DOHH2 (cell line): Measurements from ENCODE around the gene NFIB.

Experiments
- H3F3A ChIP-seq: fragments of 200-600 bp; sonication (generic), shearing (Covaris generic); 2 replicates; pipeline ENCODE4 v1.6.0; 2016; ENCODE audit warnings: antibody characterized with exemption, mild to moderate bottlenecking; ENCODE audit not compliant: control insufficient read depth, insufficient read depth
- H3K27ac ChIP-seq: fragments of 200-600 bp; sonication (generic); 2 replicates; pipeline ENCODE4 v1.5.1; 2014; ENCODE audit warnings: low read depth, mild to moderate bottlenecking, low read length, moderate library complexity
- H3K27me3 ChIP-seq: fragments of 200-600 bp; sonication (generic); 2 replicates; pipeline ENCODE4 v1.6.1; 2014; ENCODE audit warnings: mild to moderate bottlenecking, low read length, mixed read lengths; ENCODE audit not compliant: control insufficient read depth
- H3K36me3 ChIP-seq: fragments of 200-600 bp; sonication (generic); 2 replicates; pipeline ENCODE4 v1.6.1; 2014; ENCODE audit warnings: mild to moderate bottlenecking, low read length, moderate library complexity, mixed read lengths; ENCODE audit not compliant: control insufficient read depth
- H3K4me1 ChIP-seq: fragments of 200-600 bp; sonication (generic); 2 replicates; pipeline ENCODE4 v1.6.1; 2014; ENCODE audit warnings: mild to moderate bottlenecking, low read length, mixed read lengths; ENCODE audit not compliant: control insufficient read depth
- H3K4me2 ChIP-seq: fragments of 200-600 bp; sonication (generic); 2 replicates; pipeline ENCODE4 v1.6.0; 2014; ENCODE audit warnings: mild to moderate bottlenecking, low read length, moderate library complexity
- H3K4me3 ChIP-seq: fragments of 200-600 bp; sonication (generic); 2 replicates; pipeline ENCODE4 v1.5.1; 2014; ENCODE audit warnings: mild to moderate bottlenecking, low read length, mixed read lengths
- H3K79me2 ChIP-seq: fragments of 200-600 bp; sonication (generic); 2 replicates; pipeline ENCODE4 v1.6.1; 2014; ENCODE audit warnings: mild to moderate bottlenecking, low read length, mixed read lengths; ENCODE audit not compliant: control insufficient read depth
- H3K9me2 ChIP-seq: fragments of 200-600 bp; sonication (generic); replicated peaks from 2 replicates; pipeline ENCODE4 v1.6.1; 2014; ENCODE audit warnings: mild to moderate bottlenecking, low read length, mixed read lengths; ENCODE audit not compliant: control insufficient read depth
- H3K9me3 ChIP-seq: fragments of 200-600 bp; sonication (generic); 2 replicates; pipeline ENCODE4 v1.6.1; 2014; ENCODE audit warnings: antibody characterized with exemption, low read length, mixed read lengths; ENCODE audit not compliant: control insufficient read depth, insufficient read depth
- H4K20me1 ChIP-seq: fragments of 200-600 bp; sonication (generic); 2 replicates; pipeline ENCODE4 v1.6.0; 2014; ENCODE audit warnings: low read depth, mild to moderate bottlenecking, antibody characterized with exemption, low read length, moderate library complexity; ENCODE audit not compliant: control insufficient read depth, insufficient read depth
- EZH2phosphoT487 ChIP-seq: fragments of 200-600 bp; sonication (generic); IDR thresholded peaks from 2 replicates; pipeline ENCODE4 v1.6.1; 2017; ENCODE audit warnings: borderline replicate concordance, mild to moderate bottlenecking, antibody characterized with exemption, low read length, moderate library complexity, mixed read lengths
- TF ChIP-seq, protein P1 (sequence below): fragments of 200-600 bp; sonication (generic); IDR thresholded peaks from one replicate; pipeline ENCODE4 v1.5.1; 2014; ENCODE audit warnings: antibody characterized with exemption, mild to moderate bottlenecking, low read depth, low read length; ENCODE audit not compliant: poor library complexity, severe bottlenecking

NFIB gene

DNA sequence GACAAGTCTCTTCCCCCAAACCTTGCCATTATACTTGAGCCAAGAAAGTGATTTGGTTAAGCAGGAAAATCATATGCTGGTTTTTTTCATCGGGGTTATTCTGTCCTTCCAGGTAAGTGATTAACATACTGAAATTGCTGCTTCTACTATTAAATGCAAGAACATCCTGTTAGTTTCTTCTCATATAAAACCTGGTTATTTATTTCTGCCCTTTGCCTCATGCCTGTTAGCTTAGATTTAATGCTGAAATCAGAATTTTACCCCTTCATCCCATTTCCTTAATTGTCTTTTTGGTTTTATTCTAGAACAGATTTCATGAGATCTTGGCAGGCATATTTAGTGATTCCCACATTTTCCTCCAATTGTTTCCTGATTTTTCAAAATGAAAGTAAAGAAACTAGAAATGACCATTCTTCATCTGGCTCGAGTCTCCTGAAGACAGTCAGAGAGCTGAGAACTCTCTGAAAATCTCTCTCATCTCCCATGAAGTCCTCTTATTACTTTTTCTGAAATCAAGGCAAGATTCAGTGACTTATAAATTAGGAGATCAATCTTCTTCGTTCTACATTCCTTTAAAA is 132.9 kb downstream of the NFIB start:
- Histone ChIP-seq H4K20me1 (no peaks in the 10 kb centered on the region), H3K4me3 (no peak overlapping the region), H3K4me2 (no peak overlapping the region), H3K9me3 (no peaks in the 10 kb centered on the region), H3K4me1 (no peaks in the 10 kb centered on the region), H3K36me3 (no peaks in the 10 kb centered on the region), H3K27me3 (no peaks in the 10 kb centered on the region), H3K9me2 (no peaks in the 10 kb centered on the region), H3K27ac (no peak overlapping the region), H3F3A (no peaks in the 10 kb centered on the region), H3K79me2 (no peaks in the 10 kb centered on the region)
- TF ChIP-seq, protein P1, sequence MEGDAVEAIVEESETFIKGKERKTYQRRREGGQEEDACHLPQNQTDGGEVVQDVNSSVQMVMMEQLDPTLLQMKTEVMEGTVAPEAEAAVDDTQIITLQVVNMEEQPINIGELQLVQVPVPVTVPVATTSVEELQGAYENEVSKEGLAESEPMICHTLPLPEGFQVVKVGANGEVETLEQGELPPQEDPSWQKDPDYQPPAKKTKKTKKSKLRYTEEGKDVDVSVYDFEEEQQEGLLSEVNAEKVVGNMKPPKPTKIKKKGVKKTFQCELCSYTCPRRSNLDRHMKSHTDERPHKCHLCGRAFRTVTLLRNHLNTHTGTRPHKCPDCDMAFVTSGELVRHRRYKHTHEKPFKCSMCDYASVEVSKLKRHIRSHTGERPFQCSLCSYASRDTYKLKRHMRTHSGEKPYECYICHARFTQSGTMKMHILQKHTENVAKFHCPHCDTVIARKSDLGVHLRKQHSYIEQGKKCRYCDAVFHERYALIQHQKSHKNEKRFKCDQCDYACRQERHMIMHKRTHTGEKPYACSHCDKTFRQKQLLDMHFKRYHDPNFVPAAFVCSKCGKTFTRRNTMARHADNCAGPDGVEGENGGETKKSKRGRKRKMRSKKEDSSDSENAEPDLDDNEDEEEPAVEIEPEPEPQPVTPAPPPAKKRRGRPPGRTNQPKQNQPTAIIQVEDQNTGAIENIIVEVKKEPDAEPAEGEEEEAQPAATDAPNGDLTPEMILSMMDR, result no peak
- TF ChIP-seq EZH2phosphoT487, result no peak

DNA sequence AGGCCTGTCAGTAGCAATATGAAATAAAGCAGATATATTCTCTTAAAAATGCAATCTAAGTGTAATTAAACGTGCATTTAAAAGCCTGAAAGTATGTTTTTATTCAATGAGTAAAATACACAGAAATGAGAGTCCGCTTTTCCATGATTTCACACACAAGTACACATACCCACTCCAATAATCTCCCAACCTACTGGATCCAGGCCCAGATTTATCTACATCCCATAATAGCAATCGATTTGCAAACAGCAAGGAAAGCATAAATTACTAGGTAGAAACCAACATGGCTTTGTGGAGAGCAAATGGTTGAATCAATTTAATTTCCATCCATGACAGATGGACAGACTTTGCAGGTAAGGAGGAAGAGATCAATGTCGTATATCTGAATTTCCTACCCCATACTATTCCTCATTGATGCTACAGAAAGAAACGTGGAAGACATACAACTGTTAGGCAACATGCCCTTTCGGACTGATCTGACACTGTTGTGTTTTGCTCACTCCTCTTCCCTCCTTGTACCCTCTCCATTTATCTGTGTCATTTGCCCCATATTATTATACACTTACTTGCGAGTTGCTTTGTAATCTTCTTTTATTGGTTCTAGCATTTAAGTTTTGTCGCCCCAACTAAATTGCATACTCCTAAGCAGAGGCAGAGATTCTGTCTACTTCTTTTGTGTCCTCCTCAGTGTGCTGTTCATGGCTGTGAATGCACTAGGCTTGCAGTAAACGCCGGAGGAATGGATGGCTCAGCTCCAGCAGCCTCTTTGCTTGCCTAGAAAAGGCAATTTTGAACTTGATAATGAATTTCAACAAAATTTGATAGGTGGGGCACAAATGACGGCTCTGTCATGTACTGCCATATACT is 133.6 kb downstream of the NFIB start:
- TF ChIP-seq, protein P1, result no peak
- no peak for TF ChIP-seq EZH2phosphoT487
- Histone ChIP-seq H3K79me2 (no peaks in the 10 kb centered on the region), H3K4me1 (no peaks in the 10 kb centered on the region), H3K9me2 (no peaks in the 10 kb centered on the region), H3K27me3 (no peaks in the 10 kb centered on the region), H3K9me3 (no peaks in the 10 kb centered on the region), H4K20me1 (no peaks in the 10 kb centered on the region), H3K27ac (no peak overlapping the region), H3K4me2 (no peak overlapping the region), H3K4me3 (no peak overlapping the region), H3F3A (no peaks in the 10 kb centered on the region), H3K36me3 (no peaks in the 10 kb centered on the region)

DNA sequence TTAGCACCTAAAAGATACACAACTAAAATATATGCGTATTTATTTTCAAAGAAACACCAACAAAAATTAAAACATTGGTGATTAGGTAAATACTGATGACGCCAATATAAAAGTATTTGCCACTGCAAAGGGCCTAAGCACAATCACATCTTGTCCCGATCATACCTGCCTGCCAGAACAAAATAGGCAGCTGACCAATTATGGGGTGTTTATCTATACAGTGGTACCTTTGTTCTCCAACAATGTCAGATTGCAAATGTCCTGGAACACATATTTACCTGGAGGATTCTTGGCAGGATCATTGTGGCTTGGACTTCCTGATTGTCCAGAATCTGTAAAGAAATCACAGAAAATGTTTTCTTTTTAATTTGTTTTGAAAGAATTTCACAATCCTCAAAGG is 134.5 kb downstream of the NFIB start:
- Histone ChIP-seq H3K27me3 (no peaks in the 10 kb centered on the region), H3K9me2 (no peaks in the 10 kb centered on the region), H3K9me3 (no peaks in the 10 kb centered on the region), H3K79me2 (no peaks in the 10 kb centered on the region), H3K4me1 (no peaks in the 10 kb centered on the region), H4K20me1 (no peaks in the 10 kb centered on the region), H3K4me2 (no peak overlapping the region), H3K4me3 (no peak overlapping the region), H3K27ac (no peak overlapping the region), H3K36me3 (no peaks in the 10 kb centered on the region), H3F3A (no peaks in the 10 kb centered on the region)
- TF ChIP-seq, protein P1, result no peak
- no peak for TF ChIP-seq EZH2phosphoT487
